Measurements from ENCODE around the gene CPNE8. TPM values are rescaled to one million over a fixed set of nuclear protein-coding genes. Genes with fewer than 3 reads are reported as not detected.

The CPNE8 gene
- total and polyA plus RNA-seq, 3 donors from 2014 or later, result 9.3 to 13.1 (median 12.6) TPM

DNA sequence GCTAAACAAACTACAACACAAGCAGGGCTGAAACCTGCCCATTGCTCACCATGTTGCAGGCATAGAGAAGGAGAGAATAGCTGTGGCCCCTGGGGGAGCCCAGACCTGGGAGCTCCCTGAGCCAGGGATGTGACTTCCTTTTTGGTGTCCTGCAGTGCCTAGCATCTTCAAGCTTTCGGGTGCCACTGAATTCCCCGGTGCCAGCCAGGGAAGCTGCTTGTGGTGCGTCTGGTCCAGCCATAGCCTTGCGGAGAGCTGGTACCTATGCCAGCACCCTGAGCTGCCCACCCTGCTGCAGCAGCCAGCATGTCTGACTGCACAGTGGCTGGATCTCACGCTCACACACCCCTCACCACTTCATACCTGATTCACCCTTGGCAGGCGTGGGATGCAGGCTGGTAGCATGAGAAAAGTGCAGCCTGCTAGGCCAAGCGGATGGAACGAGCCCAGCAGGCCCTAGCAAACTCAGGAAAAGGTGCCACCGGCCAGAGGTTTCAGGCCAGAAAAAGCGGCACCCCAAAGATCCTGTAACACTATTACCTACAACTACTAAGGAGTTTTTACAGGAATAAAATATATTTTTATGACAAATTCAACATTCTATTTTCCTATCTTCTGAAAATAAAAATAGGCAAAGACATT, 183.7 kb downstream of the CPNE8 start:
- Histone ChIP-seq H3K36me3 (ENCODE audit: low read depth, missing control alignments) (no peaks in the 10 kb centered on the region), H3K9me3 (no peaks in the 10 kb centered on the region), H3K27ac (no peak overlapping the region), H3K4me1 (no peaks in the 10 kb centered on the region), H3K27me3 (no peaks in the 10 kb centered on the region), H3K4me3 (no peak overlapping the region)
- intact Hi-C loops (cut with DNase I; ENCODE audit: low total_unique reads), result no loop called here
- TF ChIP-seq, protein P1, sequence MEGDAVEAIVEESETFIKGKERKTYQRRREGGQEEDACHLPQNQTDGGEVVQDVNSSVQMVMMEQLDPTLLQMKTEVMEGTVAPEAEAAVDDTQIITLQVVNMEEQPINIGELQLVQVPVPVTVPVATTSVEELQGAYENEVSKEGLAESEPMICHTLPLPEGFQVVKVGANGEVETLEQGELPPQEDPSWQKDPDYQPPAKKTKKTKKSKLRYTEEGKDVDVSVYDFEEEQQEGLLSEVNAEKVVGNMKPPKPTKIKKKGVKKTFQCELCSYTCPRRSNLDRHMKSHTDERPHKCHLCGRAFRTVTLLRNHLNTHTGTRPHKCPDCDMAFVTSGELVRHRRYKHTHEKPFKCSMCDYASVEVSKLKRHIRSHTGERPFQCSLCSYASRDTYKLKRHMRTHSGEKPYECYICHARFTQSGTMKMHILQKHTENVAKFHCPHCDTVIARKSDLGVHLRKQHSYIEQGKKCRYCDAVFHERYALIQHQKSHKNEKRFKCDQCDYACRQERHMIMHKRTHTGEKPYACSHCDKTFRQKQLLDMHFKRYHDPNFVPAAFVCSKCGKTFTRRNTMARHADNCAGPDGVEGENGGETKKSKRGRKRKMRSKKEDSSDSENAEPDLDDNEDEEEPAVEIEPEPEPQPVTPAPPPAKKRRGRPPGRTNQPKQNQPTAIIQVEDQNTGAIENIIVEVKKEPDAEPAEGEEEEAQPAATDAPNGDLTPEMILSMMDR (IDR thresholded peaks at IDR 0.05), result no peak
- TF ChIP-seq POLR2A (IDR thresholded peaks at IDR 0.05), result no peak
- 97 to 98% methylated on average over 10 of the region's 10 CpGs for WGBS, 2 donors
- no peak for DNase-seq

DNA sequence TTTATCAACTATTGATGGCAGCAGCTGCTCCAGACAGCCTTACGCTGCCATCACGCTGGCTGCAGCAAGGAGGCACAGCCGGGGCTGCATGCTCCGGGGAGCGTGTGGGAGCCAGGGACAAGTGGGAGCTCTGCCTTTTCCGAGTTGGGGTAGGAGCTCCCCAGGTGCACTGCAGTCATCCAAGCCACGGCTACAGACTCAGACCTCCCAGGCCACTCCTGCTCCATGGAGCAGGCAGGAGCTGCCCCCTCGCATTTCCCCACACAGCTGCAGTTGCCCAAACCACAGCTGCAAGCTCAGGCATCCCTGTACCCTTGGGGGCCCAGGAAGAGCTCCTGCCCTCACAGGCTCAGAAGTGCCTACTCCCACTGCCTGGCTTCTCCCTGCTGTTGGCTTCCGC, 184.7 kb downstream of the CPNE8 start:
- Histone ChIP-seq H3K9me3 (no peaks in the 10 kb centered on the region), H3K27me3 (no peaks in the 10 kb centered on the region), H3K27ac (no peak overlapping the region), H3K4me1 (no peaks in the 10 kb centered on the region), H3K4me3 (no peak overlapping the region), H3K36me3 (ENCODE audit: low read depth, missing control alignments) (no peaks in the 10 kb centered on the region)
- 79 to 92% methylated on average over 9 of the region's 9 CpGs for WGBS, 2 donors
- TF ChIP-seq POLR2A (IDR thresholded peaks at IDR 0.05), result no peak
- TF ChIP-seq, protein P1 (IDR thresholded peaks at IDR 0.05), result no peak
- intact Hi-C loops (cut with DNase I; ENCODE audit: low total_unique reads), result no loop called here
- no peak for DNase-seq

DNA sequence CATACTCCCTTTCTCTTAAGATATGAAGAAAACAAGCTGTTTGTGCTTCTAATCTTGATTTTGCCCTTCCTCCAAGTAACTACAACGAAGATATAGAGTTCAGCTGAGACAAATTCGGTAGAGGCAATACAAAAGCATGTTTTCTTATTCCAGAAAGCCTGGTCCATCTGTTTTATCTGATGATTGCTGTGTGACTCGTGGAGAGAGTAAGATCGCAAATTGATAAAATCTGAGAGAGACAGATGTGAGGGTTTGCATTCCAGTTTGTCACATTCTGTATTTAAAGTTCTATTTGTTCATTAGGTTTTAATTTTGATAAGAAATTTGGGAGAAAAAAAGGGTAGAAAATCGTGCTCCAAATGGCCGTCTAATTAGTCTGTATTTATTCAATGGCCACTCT, 192.1 kb downstream of the CPNE8 start:
- Histone ChIP-seq H3K4me1 (no peaks in the 10 kb centered on the region), H3K27ac (no peak overlapping the region), H3K27me3 (no peaks in the 10 kb centered on the region), H3K36me3 (ENCODE audit: low read depth, missing control alignments) (no peaks in the 10 kb centered on the region), H3K4me3 (no peak overlapping the region), H3K9me3 (no peaks in the 10 kb centered on the region)
- no peak for DNase-seq
- 74 to 78% methylated on average over 6 of the region's 6 CpGs for WGBS, 2 donors
- intact Hi-C loops (cut with DNase I; ENCODE audit: low total_unique reads), result no loop called here
- TF ChIP-seq, protein P1 (IDR thresholded peaks at IDR 0.05), result no peak
- TF ChIP-seq POLR2A (IDR thresholded peaks at IDR 0.05), result no peak

DNA sequence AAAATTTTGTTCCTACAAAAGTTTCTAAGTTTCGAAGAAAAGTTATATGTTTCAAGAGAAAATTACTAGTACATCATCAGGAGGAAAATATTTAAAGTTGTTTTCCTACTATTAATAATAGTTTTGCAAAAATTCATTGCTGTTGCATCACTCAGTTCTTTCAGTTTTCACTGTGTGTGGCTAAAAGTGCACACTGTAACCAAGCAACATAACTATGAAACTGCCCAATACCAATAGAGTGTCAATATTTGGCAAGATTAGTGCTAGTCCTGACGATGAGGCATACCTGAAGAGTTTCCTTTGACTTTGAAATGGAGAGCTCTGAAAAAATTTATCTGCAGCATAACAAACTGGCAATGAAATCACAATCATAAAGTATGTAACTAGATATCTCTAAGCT, 194.3 kb downstream of the CPNE8 start:
- Histone ChIP-seq H3K9me3 (no peaks in the 10 kb centered on the region), H3K4me3 (no peak overlapping the region), H3K4me1 (no peaks in the 10 kb centered on the region), H3K36me3 (ENCODE audit: low read depth, missing control alignments) (no peaks in the 10 kb centered on the region), H3K27ac (no peak overlapping the region), H3K27me3 (no peaks in the 10 kb centered on the region)
- intact Hi-C loops (cut with DNase I; ENCODE audit: low total_unique reads), result no loop called here
- WGBS, 2 donors, result 87 to 89% methylated on average over 2 of the region's 2 CpGs
- TF ChIP-seq POLR2A (IDR thresholded peaks at IDR 0.05), result no peak
- TF ChIP-seq, protein P1 (IDR thresholded peaks at IDR 0.05), result no peak
- DNase-seq, result no peak

DNA sequence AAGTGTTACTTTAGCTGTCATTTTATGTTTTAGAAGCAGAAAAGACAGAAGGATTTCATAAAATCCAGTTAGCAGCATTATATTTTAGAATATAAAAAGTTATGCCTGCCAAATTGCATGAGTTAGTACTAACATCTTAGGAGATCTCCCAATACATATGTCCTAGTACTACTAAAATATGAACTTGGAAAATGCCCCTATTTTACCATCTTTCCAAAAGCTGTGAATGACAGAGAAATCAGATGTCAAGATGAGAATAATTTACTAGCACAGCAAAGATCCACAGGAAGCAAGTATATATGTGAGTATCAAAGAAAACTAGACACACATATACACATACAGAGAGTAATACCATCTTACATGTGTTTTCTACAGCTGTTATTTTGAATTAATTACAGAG, 196.9 kb downstream of the CPNE8 start:
- H3K36me3 ChIP-seq (ENCODE audit: low read depth, missing control alignments), result no peaks in the 10 kb centered on the region
- H3K4me3 ChIP-seq, result no peak overlapping the region
- TF ChIP-seq, protein P1 (IDR thresholded peaks at IDR 0.05), result no peak
- no peak for TF ChIP-seq POLR2A (IDR thresholded peaks at IDR 0.05)
- no peaks in the 10 kb centered on the region for H3K9me3 ChIP-seq
- intact Hi-C loops (cut with DNase I; ENCODE audit: low total_unique reads), result no loop called here
- H3K27ac ChIP-seq, result no peak overlapping the region
- no peak for DNase-seq
- H3K4me1 ChIP-seq, result no peaks in the 10 kb centered on the region
- H3K27me3 ChIP-seq, result no peaks in the 10 kb centered on the region

Data from testis (tissue), 3 donors.